Retinal pigment epithelial cell (primary cell): ENCODE data around the gene AMIGO1.

Experiments used
- DNase-seq: peaks from one replicate; pipeline ENCODE4 v3.0.0-alpha.2; 2010; ENCODE audit warnings: low read depth
- H3K4me3 ChIP-seq: 2 replicates; pipeline ENCODE4 v1.5.1; 2011; ENCODE audit warnings: mild to moderate bottlenecking, low read length, control low read depth, moderate library complexity
- TF ChIP-seq, protein P1 (sequence below): conservative IDR thresholded peaks from 2 replicates; pipeline ENCODE4 v1.5.1; 2011; ENCODE audit warnings: low read depth, low read length, control low read depth, inconsistent platforms

Gene AMIGO1

DNA sequence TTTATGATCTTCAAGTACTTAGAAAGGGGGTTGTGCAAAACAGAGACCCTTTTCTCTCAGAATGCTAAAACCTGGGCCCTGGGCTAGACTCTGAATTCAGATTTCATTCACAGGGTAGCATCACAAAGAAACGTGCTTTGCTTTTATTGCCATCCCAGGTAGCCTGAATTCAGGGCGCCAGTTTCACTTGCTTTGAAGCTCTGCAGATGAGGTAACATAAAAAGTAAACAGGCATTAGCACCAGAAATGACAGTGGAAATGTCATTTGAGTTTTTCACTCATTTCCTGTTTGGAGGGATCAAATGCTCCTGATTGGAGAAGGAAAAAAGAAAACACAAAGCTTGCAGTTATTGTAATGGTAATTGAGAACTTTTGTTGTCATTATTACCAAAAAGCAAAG is 40.6 kb downstream of the AMIGO1 start:
- TF ChIP-seq, protein P1, sequence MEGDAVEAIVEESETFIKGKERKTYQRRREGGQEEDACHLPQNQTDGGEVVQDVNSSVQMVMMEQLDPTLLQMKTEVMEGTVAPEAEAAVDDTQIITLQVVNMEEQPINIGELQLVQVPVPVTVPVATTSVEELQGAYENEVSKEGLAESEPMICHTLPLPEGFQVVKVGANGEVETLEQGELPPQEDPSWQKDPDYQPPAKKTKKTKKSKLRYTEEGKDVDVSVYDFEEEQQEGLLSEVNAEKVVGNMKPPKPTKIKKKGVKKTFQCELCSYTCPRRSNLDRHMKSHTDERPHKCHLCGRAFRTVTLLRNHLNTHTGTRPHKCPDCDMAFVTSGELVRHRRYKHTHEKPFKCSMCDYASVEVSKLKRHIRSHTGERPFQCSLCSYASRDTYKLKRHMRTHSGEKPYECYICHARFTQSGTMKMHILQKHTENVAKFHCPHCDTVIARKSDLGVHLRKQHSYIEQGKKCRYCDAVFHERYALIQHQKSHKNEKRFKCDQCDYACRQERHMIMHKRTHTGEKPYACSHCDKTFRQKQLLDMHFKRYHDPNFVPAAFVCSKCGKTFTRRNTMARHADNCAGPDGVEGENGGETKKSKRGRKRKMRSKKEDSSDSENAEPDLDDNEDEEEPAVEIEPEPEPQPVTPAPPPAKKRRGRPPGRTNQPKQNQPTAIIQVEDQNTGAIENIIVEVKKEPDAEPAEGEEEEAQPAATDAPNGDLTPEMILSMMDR, result no peak
- no peak for DNase-seq
- H3K4me3 ChIP-seq, result no peak overlapping the region

DNA sequence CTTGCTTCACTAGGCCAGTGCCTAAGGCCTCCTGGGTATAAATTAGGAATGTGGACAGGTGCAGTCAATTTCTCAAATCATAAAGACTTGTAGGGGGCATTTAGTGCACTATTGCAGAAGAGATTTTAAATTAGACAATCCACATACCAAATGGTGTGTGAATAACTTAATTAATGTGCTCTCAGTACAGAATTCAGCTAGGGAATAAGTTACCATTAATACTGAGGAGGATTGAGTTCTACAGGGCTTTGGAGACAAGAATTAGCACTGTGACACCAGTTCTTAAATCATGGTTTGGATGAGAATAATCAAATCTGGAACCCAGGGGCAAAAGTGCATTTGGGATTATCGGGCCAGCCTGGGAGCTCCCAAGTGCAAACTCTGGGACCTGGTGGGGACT is 41.5 kb downstream of the AMIGO1 start:
- TF ChIP-seq, protein P1, result no peak

DNA sequence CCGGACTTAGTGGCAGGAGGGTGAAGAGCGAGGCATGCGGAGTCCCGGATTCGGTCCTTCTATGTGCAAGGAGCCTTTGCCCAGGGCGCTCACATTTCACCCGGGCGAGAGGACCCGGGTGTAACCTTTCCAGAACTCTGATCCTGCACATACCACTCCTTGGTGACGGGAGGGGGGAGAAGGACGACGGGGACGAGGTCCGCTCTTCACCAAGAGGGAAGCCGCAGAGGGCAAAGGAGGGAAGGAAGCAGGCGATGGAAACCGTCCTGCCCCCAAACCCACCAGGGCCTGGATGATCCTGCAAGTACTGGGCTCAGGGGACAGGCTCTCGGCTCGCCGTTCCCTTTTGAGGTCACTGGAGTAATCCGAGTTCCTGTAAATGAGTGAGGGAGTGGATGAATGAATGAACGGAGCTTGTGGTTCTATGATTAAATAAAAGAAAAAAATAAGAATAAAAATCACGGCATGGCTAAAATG is 42.2 kb downstream of the AMIGO1 start:
- DNase-seq, result no peak
- no peak overlapping the region for H3K4me3 ChIP-seq
- TF ChIP-seq, protein P1, result no peak

More for the DNA sequence above, 41.5 kb downstream of the AMIGO1 start:
- H3K4me3 ChIP-seq, result no peak overlapping the region
- DNase-seq, result no peak

DNA sequence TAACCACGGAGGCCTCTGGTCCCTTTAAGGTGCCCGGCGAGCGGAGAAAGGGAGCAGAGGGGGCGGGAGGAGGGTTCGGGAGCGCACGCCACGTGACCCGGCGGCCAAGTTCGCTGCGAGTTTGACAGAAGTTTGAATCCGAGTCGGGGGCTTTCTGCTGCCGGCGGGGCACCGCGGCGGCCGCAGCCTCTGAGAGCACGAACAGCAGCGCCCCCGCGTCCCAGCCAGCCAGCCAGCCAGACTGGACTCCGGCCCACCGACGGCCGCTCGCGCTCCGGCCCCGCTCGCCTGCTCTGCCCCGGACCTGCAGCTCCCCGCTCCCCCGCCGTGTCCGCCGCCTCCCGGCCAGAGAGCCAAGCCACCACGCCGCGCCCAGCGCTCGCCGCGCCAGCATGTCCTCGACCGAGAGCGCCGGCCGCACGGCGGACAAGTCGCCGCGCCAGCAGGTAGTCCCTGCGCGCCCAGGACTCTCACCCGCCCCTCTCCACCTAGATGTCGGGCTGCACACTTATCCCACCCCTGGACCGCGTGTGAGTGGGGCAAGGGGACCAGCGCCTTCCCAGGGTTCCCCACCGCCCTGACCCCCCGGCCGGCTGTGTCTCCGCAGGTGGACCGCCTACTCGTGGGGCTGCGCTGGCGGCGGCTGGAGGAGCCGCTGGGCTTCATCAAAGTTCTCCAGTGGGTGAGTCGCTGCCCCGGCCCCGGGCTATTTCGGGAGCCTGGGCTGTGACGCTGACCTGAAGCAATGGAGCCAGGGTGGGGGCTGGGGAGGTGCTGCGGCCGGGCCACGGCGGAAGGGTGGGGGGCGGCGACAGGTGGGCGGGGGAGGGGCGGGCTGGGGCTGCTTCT is 42.9 kb downstream of the AMIGO1 start, which contains the start of gene SYPL2:
TSS of gene SYPL2 (plus strand) at position 95 of the 849 bp plus-strand sequence. CDS start at position 393, 298 bp downstream.
- peak within 1 kb of the TSS; percentile 41 for H3K4me3 ChIP-seq
- TF ChIP-seq, protein P1, result no peak
- DNase-seq, result no peak

DNA sequence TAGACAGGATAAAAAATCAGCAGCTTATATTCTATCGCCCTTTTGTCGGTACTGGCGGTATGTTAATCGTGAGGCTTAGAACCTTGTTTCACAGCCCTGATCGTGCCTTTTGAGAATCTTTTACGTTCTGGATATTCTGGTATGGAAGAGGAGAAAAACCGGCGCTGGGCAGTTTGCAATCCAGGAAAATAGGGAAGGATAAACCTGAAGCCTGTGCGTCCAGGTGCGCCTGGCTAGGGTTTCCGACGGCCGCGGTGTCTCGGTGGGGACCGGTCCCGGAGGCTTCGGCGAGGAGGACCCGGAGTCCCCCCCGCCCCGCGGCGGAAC is 43.4 kb downstream of the AMIGO1 start:
- TF ChIP-seq, protein P1, result no peak
- DNase-seq, result no peak
- H3K4me3 ChIP-seq, result peak overlapping the region; percentile 41

DNA sequence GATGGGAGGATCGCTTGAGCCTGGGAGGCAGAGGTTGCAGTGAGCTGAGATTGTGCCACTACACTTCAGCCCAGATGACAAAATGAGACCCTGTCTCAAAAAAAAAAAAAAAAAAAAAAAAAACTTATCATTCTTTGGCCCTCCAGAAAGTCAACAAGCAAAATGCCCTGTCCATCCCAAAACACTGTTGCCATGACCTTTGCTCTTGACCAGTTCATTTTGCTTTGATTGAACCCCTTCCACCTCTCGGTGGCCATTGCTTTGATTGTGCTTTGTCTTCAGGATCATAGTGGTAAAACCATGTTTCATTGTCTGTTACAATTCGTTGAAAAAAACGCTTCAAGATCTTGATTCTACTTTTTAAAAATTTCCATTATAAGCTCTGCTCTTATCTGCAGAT is 51.7 kb downstream of the AMIGO1 start:
- DNase-seq, result no peak
- H3K4me3 ChIP-seq, result no peak overlapping the region
- TF ChIP-seq, protein P1, result no peak
